GM12878 (cell line): ENCODE data around the gene CHKA. TPM values are rescaled to one million over a fixed set of nuclear protein-coding genes. Genes with fewer than 3 reads are reported as not detected.

ENCODE experiments used
- ATAC-seq: fragments of 200-7000 bp; cut with Tn5 transposase; 3 replicates; pipeline ENCODE4 v1.9.1; 2020; ENCODE audit warnings: mild to moderate bottlenecking, moderate library complexity
- BruUV-seq: library from RNA; stranded (reverse); fragments of 400-500 nt; replicated peaks from 2 replicates; lab custom pipeline; 2021; lab: Mats Ljungman, UMichigan
- CTCF ChIA-PET: fragments of 300-600 bp; sonication (Branson Sonifier 250); formaldehyde crosslinking; extraction: SDS; loops from one replicate; lab custom pipeline; 2021; ENCODE audit warnings: inconsistent platforms; lab: Yijun Ruan, JAX
- POLR2A ChIA-PET: fragments of 350-600 bp; formaldehyde crosslinking; extraction: SDS; loops from one replicate; lab custom pipeline; 2021; ENCODE audit warnings: inconsistent platforms; lab: Charles Lee
- RAD21 ChIA-PET: fragments of 300-600 bp; sonication (Branson Sonifier 250); formaldehyde crosslinking; loops from one replicate; lab custom pipeline; 2023; ENCODE audit warnings: antibody characterized with exemption; ENCODE audit not compliant: unreplicated experiment; lab: Charles Lee
- SMC1A ChIA-PET: fragments of 300-600 bp; sonication (Branson Sonifier 250); formaldehyde crosslinking; loops from one replicate; lab custom pipeline; 2023; ENCODE audit not compliant: unreplicated experiment, uncharacterized antibody; lab: Charles Lee
- DNase-seq: peaks from one replicate; pipeline ENCODE4 v3.0.0-alpha.2; 2011; ENCODE audit warnings: low read depth, low spot score
- FAIRE-seq: peaks from 3 replicates; lab custom pipeline; 2011; peaks lifted over from hg19 to GRCh38; lab: Jason Lieb, UNC
- H2AFZ ChIP-seq: 2 replicates; pipeline ENCODE4 v1.6.0; 2011; ENCODE audit warnings: low read depth, low read length, control low read depth; ENCODE audit not compliant: control insufficient read depth
- H3K27ac ChIP-seq: 2 replicates; pipeline ENCODE4 v1.5.1; 2011; ENCODE audit warnings: control low read depth; ENCODE audit not compliant: control insufficient read depth, insufficient read depth
- H3K27me3 ChIP-seq, 2 experiments: replicated peaks in 1 of 2; 2 replicates each; pipeline versions ENCODE4 v1.6.0 to v1.6.1; 2011; ENCODE audit warnings: low read length in 1 of 2; ENCODE audit not compliant: control insufficient read depth in 2 of 2, insufficient read depth in 2 of 2
- H3K36me3 ChIP-seq, 2 experiments: 2 replicates each; pipeline ENCODE4 v1.5.1; 2011; ENCODE audit warnings: low read length in 1 of 2; ENCODE audit not compliant: control insufficient read depth in 2 of 2, insufficient read depth in 2 of 2
- H3K4me1 ChIP-seq: 2 replicates; pipeline ENCODE4 v1.6.1; 2011; ENCODE audit warnings: mild to moderate bottlenecking, low read length, moderate library complexity, mixed read lengths; ENCODE audit not compliant: control insufficient read depth, insufficient read depth
- H3K4me2 ChIP-seq: 2 replicates; pipeline ENCODE4 v1.6.0; 2011; ENCODE audit warnings: control low read depth; ENCODE audit not compliant: control insufficient read depth, insufficient read depth
- H3K4me3 ChIP-seq: fragments of 200-600 bp; sonication (generic); 2 replicates; pipeline ENCODE4 v1.5.1; 2016
- H3K79me2 ChIP-seq: 2 replicates; pipeline ENCODE4 v1.6.0; 2011; ENCODE audit warnings: low read length; ENCODE audit not compliant: control insufficient read depth, insufficient read depth
- H3K9ac ChIP-seq: 2 replicates; pipeline ENCODE4 v1.8.0; 2011; ENCODE audit warnings: low read length, control low read depth, mixed read lengths; ENCODE audit not compliant: control insufficient read depth, insufficient read depth
- H3K9me3 ChIP-seq: replicated peaks from 3 replicates; pipeline ENCODE4 v1.5.1; 2011; ENCODE audit warnings: mild to moderate bottlenecking, low read length; ENCODE audit not compliant: control insufficient read depth, insufficient read depth
- H4K20me1 ChIP-seq: 2 replicates; pipeline ENCODE4 v1.6.0; 2011; ENCODE audit not compliant: control insufficient read depth, insufficient read depth
- BCL11A ChIP-seq: IDR thresholded peaks from 2 replicates; pipeline ENCODE4 v1.6.1; 2011; ENCODE audit warnings: low read depth, low read length
- CREB1 ChIP-seq: IDR thresholded peaks from 2 replicates; pipeline ENCODE4 v1.6.1; 2012; ENCODE audit warnings: low read depth, mild to moderate bottlenecking, inconsistent platforms
- CUX1 ChIP-seq: IDR thresholded peaks from 2 replicates; pipeline ENCODE4 v1.6.1; 2012; ENCODE audit warnings: improper control_type of control experiment, low read depth, low read length; ENCODE audit not compliant: insufficient replicate concordance
- DPF2 ChIP-seq: fragments of 450-650 bp; IDR thresholded peaks from 2 replicates; pipeline ENCODE4 v1.6.1; 2017; ENCODE audit warnings: mild to moderate bottlenecking
- IKZF1 ChIP-seq: fragments of 450-650 bp; conservative IDR thresholded peaks from 2 replicates; pipeline ENCODE4 v1.6.1; 2017; ENCODE audit warnings: antibody characterized with exemption, mild to moderate bottlenecking
- IRF5 ChIP-seq: fragments of 450-650 bp; IDR thresholded peaks from 2 replicates; pipeline ENCODE4 v1.6.1; 2017; ENCODE audit warnings: borderline replicate concordance
- MAX ChIP-seq: IDR thresholded peaks from 2 replicates; pipeline ENCODE4 v1.6.1; 2012; ENCODE audit warnings: low read depth, low read length, improper control_type of control experiment
- PRDM15 ChIP-seq: fragments of 450-650 bp; formaldehyde crosslinking; IDR thresholded peaks from 2 replicates; pipeline ENCODE4 v1.4.0; 2020; ENCODE audit warnings: mild to moderate bottlenecking, moderate library complexity
- RUNX3 ChIP-seq: IDR thresholded peaks from 2 replicates; pipeline ENCODE4 v1.6.1; 2012; ENCODE audit warnings: low read length, inconsistent platforms
- SRF ChIP-seq, 2 experiments: IDR thresholded peaks; 2 replicates each; pipeline ENCODE4 v1.6.1; 2011; ENCODE audit warnings: low read depth in 2 of 2, low read length in 2 of 2, mild to moderate bottlenecking in 1 of 2, moderate library complexity in 1 of 2
- TCF12 ChIP-seq: IDR thresholded peaks from 2 replicates; pipeline ENCODE4 v1.6.1; 2011; ENCODE audit warnings: low read depth, mild to moderate bottlenecking, low read length
- WGBS: methylation state at CpG from one replicate; pipeline ENCODE4 v1.1.6; 2016; ENCODE audit warnings: low lambda C conversion rate; ENCODE audit not compliant: insufficient replicate concordance, insufficient coverage; ENCODE audit errors: missing lambda C conversion rate; 5-methylcytosine and 5-hydroxymethylcytosine counted together
- in situ Hi-C: fragments of 300-500 bp; cut with MboI; formaldehyde crosslinking; loops from 9 replicates; pipeline ENCODE4 v1.14.3; 2018; ENCODE audit warnings: mixed read lengths
- intact Hi-C: fragments of 100-400 bp; cut with micrococcal nuclease; formaldehyde crosslinking; loops from one replicate; pipeline ENCODE4 v1.14.2; 2022; ENCODE audit not compliant: unreplicated experiment
- polyA plus RNA-seq, 11 experiments: library from polyadenylated mRNA; depleted of rRNA in 4 of 11; unstranded in 6 of 11; stranded (reverse) in 5 of 11; fragments of >200 nt; fragmentation: Nextera tagmentation in 4 of 11; fragmentation: Illumina TruSeq in 1 of 11; extraction: Ambion mirVana in 4 of 11; extraction: Trizol in 1 of 11; gene quantifications; 1 replicate in 1 of 11; 2 replicates in 10 of 11; pipeline versions ENCODE4 v1.2.1 to v1.2.3, GENCODE V29; 2011 to 2016; ENCODE audit warnings: inconsistent platforms in 2 of 11, missing spikeins in 2 of 11, low read depth in 1 of 11
- total RNA-seq, 4 experiments: library from RNA; depleted of rRNA in 3 of 4; stranded (reverse); fragments of >200 nt in 3 of 4; fragmentation: Illumina TruSeq in 1 of 4; extraction: Trizol in 1 of 4; gene quantifications; 2 replicates each; pipeline versions ENCODE4 v1.2.1 to v1.2.3, GENCODE V29; 2013 to 2021

Gene CHKA
- total and polyA plus RNA-seq, 10 of the 15 experiments (the other 5 are each of a cell fraction or from before 2014, with no cell fraction given): 5.2 to 29.2 (median 21.2) TPM

- Histone ChIP-seq H3K9me3 (no peaks in the 10 kb centered on the region), H3K36me3 (peaks cover 8 to 14% of the 10 kb centered on the region in 2 experiments), H3K27ac (no peak overlapping the region), H2AFZ (no peak overlapping the region), H3K79me2 (no peaks in the 10 kb centered on the region; the same call in 1 of the 2 replicates), H3K27me3 (no peaks in the 10 kb centered on the region), H4K20me1 (no peaks in the 10 kb centered on the region), H3K4me2 (no peak overlapping the region), H3K4me3 (no peak overlapping the region), H3K4me1 (no peaks in the 10 kb centered on the region), H3K9ac (no peak overlapping the region)
- intact Hi-C loops: no loop called here
- DNase-seq (no peak), FAIRE-seq (no peak), ATAC-seq (no peak)
- WGBS: 100% methylated on average over 3 of the region's 3 CpGs
- SMC1A ChIA-PET: interaction anchor here (0.6 to 1.5 kb wide), 2 partner anchors 11 to 126 kb away, joined by 3 to 4 read pairs; no protein-coding TSS in a partner anchor
- in situ Hi-C loops: no loop called here
- RAD21 ChIA-PET: no interaction called here
- POLR2A ChIA-PET: no interaction called here
- BruUV-seq: no TSS peak
- CTCF ChIA-PET: no interaction called here
- TF ChIP-seq SRF (IDR thresholded peaks at IDR 0.05; ENCODE audit: low read depth in 2 of 2, low read length in 2 of 2): no peak
- TF ChIP-seq PRDM15 (CRISPR knock-in tag): no peak
- TF ChIP-seq TCF12: no peak
- no peak for TF ChIP-seq RUNX3
- TF ChIP-seq DPF2: no peak
- no peak for TF ChIP-seq BCL11A
- TF ChIP-seq MAX: no peak
- no peak for TF ChIP-seq IRF5
- no peak for TF ChIP-seq CUX1
- TF ChIP-seq CREB1: no peak
- TF ChIP-seq IKZF1: no peak
Observed at GRCh38 chr11:68083517-68083916, 37.7 kb downstream of the CHKA start.
